HG03342 (cell line): ENCODE data around the gene CRYBG1.

Experiments
- ATAC-seq: cut with Tn5 transposase; IDR thresholded peaks from one replicate; pipeline ENCODE4 v1.9.1; 2021; ENCODE audit warnings: mild to moderate bottlenecking, moderate library complexity; ENCODE audit not compliant: unreplicated experiment

CRYBG1 gene

GRCh38 chr6:106620931-106621672 lies 260.6 kb downstream of the CRYBG1 start:
- ATAC-seq, result no peak
